Mesenchymal stem cell (in vitro differentiated cells and primary cell): ENCODE data around the gene MKKS.
A peak's percentile ranks its signal among the peaks of the same experiment; 100 is the strongest.

Source experiments
- DNase-seq: peaks from one replicate; pipeline ENCODE4 v3.0.0-alpha.2; 2013
- H2AFZ ChIP-seq: one replicate; pipeline ENCODE4 v1.6.1; 2013; ENCODE audit warnings: low read depth, mild to moderate bottlenecking, control low read depth, inconsistent platforms, low read length, moderate library complexity
- H2AK5ac ChIP-seq: 2 replicates; pipeline ENCODE4 v1.6.1; 2013; ENCODE audit warnings: low read length, moderate library complexity, mild to moderate bottlenecking, inconsistent platforms; ENCODE audit not compliant: severe bottlenecking
- H2BK120ac ChIP-seq: one replicate; pipeline ENCODE4 v1.6.1; 2013; ENCODE audit warnings: low read depth, mild to moderate bottlenecking, inconsistent platforms, low read length, moderate library complexity
- H2BK12ac ChIP-seq, 2 experiments: one replicate each; pipeline ENCODE4 v1.6.1; 2013; ENCODE audit warnings: inconsistent platforms in 2 of 2, low read length in 2 of 2, mild to moderate bottlenecking in 2 of 2, moderate library complexity in 2 of 2, control low read depth in 1 of 2
- H2BK15ac ChIP-seq: one replicate; pipeline ENCODE4 v1.6.1; 2013; ENCODE audit warnings: mild to moderate bottlenecking, low read depth, inconsistent platforms; ENCODE audit not compliant: poor library complexity, severe bottlenecking
- H2BK5ac ChIP-seq: 2 replicates; pipeline ENCODE4 v1.6.1; 2013; ENCODE audit warnings: low read depth, mild to moderate bottlenecking, low read length, control low read depth, inconsistent platforms; ENCODE audit not compliant: poor library complexity, severe bottlenecking
- H3K14ac ChIP-seq, 2 experiments: one replicate each; pipeline ENCODE4 v1.6.1; 2013; ENCODE audit warnings: inconsistent platforms in 2 of 2, low read length in 2 of 2, control low read depth in 1 of 2, mild to moderate bottlenecking in 1 of 2, moderate library complexity in 1 of 2
- H3K18ac ChIP-seq, 2 experiments: one replicate each; pipeline ENCODE4 v1.6.1; 2013; ENCODE audit warnings: inconsistent platforms in 2 of 2, low read length in 2 of 2, control low read depth in 1 of 2, low read depth in 1 of 2, mild to moderate bottlenecking in 1 of 2
- H3K23ac ChIP-seq, 2 experiments: one replicate each; pipeline ENCODE4 v1.6.1; 2013; ENCODE audit warnings: inconsistent platforms in 2 of 2, low read length in 2 of 2, mild to moderate bottlenecking in 2 of 2, moderate library complexity in 2 of 2, control low read depth in 1 of 2
- H3K27ac ChIP-seq: 2 replicates; pipeline ENCODE4 v1.5.1; 2013; ENCODE audit warnings: mild to moderate bottlenecking, moderate library complexity, low read length, control low read depth, inconsistent platforms; ENCODE audit not compliant: poor library complexity, severe bottlenecking
- H3K27me3 ChIP-seq, 2 experiments: 2 replicates each; pipeline versions ENCODE4 v1.6.1 to v1.7.0; 2013; ENCODE audit warnings: low read length in 2 of 2, mild to moderate bottlenecking in 2 of 2, moderate library complexity in 2 of 2, control low read depth in 1 of 2, inconsistent platforms in 1 of 2; ENCODE audit not compliant: control insufficient read depth in 1 of 2, insufficient read depth in 1 of 2
- H3K36me3 ChIP-seq, 2 experiments: 2 replicates each; pipeline versions ENCODE4 v1.6.1 to v1.7.0; 2013; ENCODE audit warnings: low read length in 2 of 2, control low read depth in 1 of 2, inconsistent platforms in 1 of 2, low read depth in 1 of 2, mild to moderate bottlenecking in 1 of 2; ENCODE audit not compliant: insufficient read depth in 2 of 2, control insufficient read depth in 1 of 2
- H3K4ac ChIP-seq, 2 experiments: one replicate each; pipeline ENCODE4 v1.6.1; 2013; ENCODE audit warnings: inconsistent platforms in 2 of 2, low read length in 2 of 2, mild to moderate bottlenecking in 2 of 2, moderate library complexity in 2 of 2, control low read depth in 1 of 2, low read depth in 1 of 2
- H3K4me1 ChIP-seq: 2 replicates; pipeline ENCODE4 v1.6.1; 2013; ENCODE audit warnings: low read depth, low read length, control low read depth; ENCODE audit not compliant: control insufficient read depth, insufficient read depth
- H3K4me2 ChIP-seq: 2 replicates; pipeline ENCODE4 v1.6.1; 2013; ENCODE audit warnings: low read length, mild to moderate bottlenecking, inconsistent platforms; ENCODE audit not compliant: poor library complexity, severe bottlenecking
- H3K4me3 ChIP-seq, 2 experiments: 2 replicates each; pipeline versions ENCODE4 v1.5.1 to v1.7.0; 2013; ENCODE audit warnings: low read length in 2 of 2, mild to moderate bottlenecking in 2 of 2, control low read depth in 1 of 2, low read depth in 1 of 2; ENCODE audit not compliant: insufficient read depth in 1 of 2
- H3K79me1 ChIP-seq: replicated peaks from 2 replicates; pipeline ENCODE4 v1.6.1; 2013; ENCODE audit warnings: mild to moderate bottlenecking, control low read depth, low read length, inconsistent platforms; ENCODE audit not compliant: poor library complexity, severe bottlenecking
- H3K9ac ChIP-seq: 2 replicates; pipeline ENCODE4 v1.7.0; 2013; ENCODE audit warnings: mild to moderate bottlenecking, low read length, moderate library complexity
- H3K9me3 ChIP-seq: 2 replicates; pipeline ENCODE4 v1.7.0; 2013; ENCODE audit warnings: mild to moderate bottlenecking, low read length; ENCODE audit not compliant: control insufficient read depth
- H4K8ac ChIP-seq: one replicate; pipeline ENCODE4 v1.6.1; 2013; ENCODE audit warnings: inconsistent platforms, mild to moderate bottlenecking, low read length, moderate library complexity
- H4K91ac ChIP-seq: one replicate; pipeline ENCODE4 v1.6.1; 2013; ENCODE audit warnings: mild to moderate bottlenecking, low read length, inconsistent platforms
- WGBS: methylation state at CpG from one replicate; pipeline ENCODE4 v1.1.7; 2013; ENCODE audit warnings: mixed read lengths; 5-methylcytosine and 5-hydroxymethylcytosine counted together

The MKKS gene

DNA sequence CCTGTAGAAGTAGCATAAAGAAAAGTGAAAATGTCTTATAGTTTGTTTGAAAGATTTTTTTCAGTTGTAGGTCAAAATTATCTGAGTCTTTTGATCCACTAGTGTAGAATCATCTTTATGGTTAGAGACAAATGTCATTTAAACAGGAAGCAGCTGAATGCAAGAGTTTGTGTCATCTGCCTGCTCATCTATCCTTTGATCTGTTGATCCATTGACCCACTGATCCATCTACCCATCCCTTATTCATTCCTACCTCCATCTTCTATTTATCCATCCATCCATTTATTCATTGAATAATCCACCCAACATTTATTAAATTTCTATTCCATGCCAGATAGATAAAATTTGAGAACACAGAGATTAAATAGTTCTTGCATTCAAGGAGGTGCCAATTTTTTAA lies 62.6 kb downstream of the MKKS start:
- no peak overlapping the region for H2AFZ ChIP-seq
- H3K27me3 ChIP-seq, result no peaks in the 10 kb centered on the region
- no peak overlapping the region for H2AK5ac ChIP-seq
- no peak overlapping the region for H3K27ac ChIP-seq
- H3K23ac ChIP-seq, result no peak overlapping the region
- H2BK5ac ChIP-seq, result no peak overlapping the region
- H4K91ac ChIP-seq, result no peak overlapping the region
- no peaks in the 10 kb centered on the region for H3K9me3 ChIP-seq
- H2BK15ac ChIP-seq, result no peak overlapping the region
- no peak overlapping the region for H3K4me3 ChIP-seq
- no peaks in the 10 kb centered on the region for H3K36me3 ChIP-seq
- no peaks in the 10 kb centered on the region for H3K79me1 ChIP-seq
- peaks cover 2% of the 10 kb centered on the region for H3K4me1 ChIP-seq
- no peak overlapping the region for H3K18ac ChIP-seq
- no peak overlapping the region for H3K4ac ChIP-seq
- no peak overlapping the region for H3K9ac ChIP-seq
- no peak overlapping the region for H4K8ac ChIP-seq
- H2BK120ac ChIP-seq, result no peak overlapping the region
- H3K14ac ChIP-seq, result no peak overlapping the region
- DNase-seq, result no peak
- no peak overlapping the region for H3K4me2 ChIP-seq
- no peak overlapping the region for H2BK12ac ChIP-seq

GRCh38 chr20:10370091-10370887 lies 63.7 kb downstream of the MKKS start:
- WGBS, result 93% methylated on average over 6 of the region's 8 CpGs
- H3K4me1 ChIP-seq, result peaks cover 2% of the 10 kb centered on the region
- peak overlapping the region; percentile 48 for H2BK15ac ChIP-seq
- H3K9me3 ChIP-seq, result no peaks in the 10 kb centered on the region
- no peak overlapping the region for H3K27ac ChIP-seq
- no peak overlapping the region for H4K8ac ChIP-seq
- DNase-seq, result no peak
- H2BK12ac ChIP-seq, result no peak overlapping the region
- no peak overlapping the region for H3K4me3 ChIP-seq
- H3K4ac ChIP-seq, result no peak overlapping the region
- H3K27me3 ChIP-seq, result no peaks in the 10 kb centered on the region
- no peak overlapping the region for H3K14ac ChIP-seq
- no peak overlapping the region for H2BK120ac ChIP-seq
- no peak overlapping the region for H2AK5ac ChIP-seq
- H3K23ac ChIP-seq, result no peak overlapping the region
- H3K18ac ChIP-seq, result no peak overlapping the region
- H3K4me2 ChIP-seq, result no peak overlapping the region
- H3K9ac ChIP-seq, result no peak overlapping the region
- H2BK5ac ChIP-seq, result no peak overlapping the region
- H3K79me1 ChIP-seq, result no peaks in the 10 kb centered on the region
- H2AFZ ChIP-seq, result no peak overlapping the region
- no peak overlapping the region for H4K91ac ChIP-seq
- H3K36me3 ChIP-seq, result no peaks in the 10 kb centered on the region

GRCh38 chr20:10369723-10370090 lies 64.3 kb downstream of the MKKS start:
- DNase-seq, result no peak
- WGBS, result 66% methylated on average over 3 of the region's 4 CpGs

GRCh38 chr20:10368702-10369041 lies 65.3 kb downstream of the MKKS start:
- H3K36me3 ChIP-seq, result no peaks in the 10 kb centered on the region
- no peak overlapping the region for H3K18ac ChIP-seq
- no peak overlapping the region for H4K8ac ChIP-seq
- no peak overlapping the region for H2AK5ac ChIP-seq
- H4K91ac ChIP-seq, result no peak overlapping the region
- 100% methylated on average over 2 of the region's 3 CpGs for WGBS
- H3K27ac ChIP-seq, result no peak overlapping the region
- no peaks in the 10 kb centered on the region for H3K9me3 ChIP-seq
- no peak overlapping the region for H3K4ac ChIP-seq
- DNase-seq, result no peak
- H3K4me1 ChIP-seq, result peaks cover 2% of the 10 kb centered on the region
- no peak overlapping the region for H3K23ac ChIP-seq
- no peak overlapping the region for H3K4me2 ChIP-seq
- no peak overlapping the region for H2AFZ ChIP-seq
- H3K79me1 ChIP-seq, result no peaks in the 10 kb centered on the region
- H2BK15ac ChIP-seq, result no peak overlapping the region
- no peaks in the 10 kb centered on the region for H3K27me3 ChIP-seq
- H2BK120ac ChIP-seq, result no peak overlapping the region
- no peak overlapping the region for H2BK5ac ChIP-seq
- no peak overlapping the region for H3K14ac ChIP-seq
- H2BK12ac ChIP-seq, result no peak overlapping the region
- H3K9ac ChIP-seq, result no peak overlapping the region
- no peak overlapping the region for H3K4me3 ChIP-seq

More at GRCh38 chr20:10369723-10370090, 64.3 kb downstream of the MKKS start:
- H3K4me3 ChIP-seq, result no peak overlapping the region
- H2BK120ac ChIP-seq, result no peak overlapping the region
- H3K4me1 ChIP-seq, result peaks cover 2% of the 10 kb centered on the region
- H3K9ac ChIP-seq, result no peak overlapping the region
- H2AFZ ChIP-seq, result no peak overlapping the region
- H3K14ac ChIP-seq, result no peak overlapping the region
- no peak overlapping the region for H3K27ac ChIP-seq
- H2BK12ac ChIP-seq, result no peak overlapping the region
- H3K18ac ChIP-seq, result no peak overlapping the region
- H3K36me3 ChIP-seq, result no peaks in the 10 kb centered on the region
- no peaks in the 10 kb centered on the region for H3K9me3 ChIP-seq
- no peak overlapping the region for H2BK5ac ChIP-seq
- no peak overlapping the region for H3K4ac ChIP-seq
- no peaks in the 10 kb centered on the region for H3K27me3 ChIP-seq
- no peak overlapping the region for H4K91ac ChIP-seq
- no peak overlapping the region for H3K4me2 ChIP-seq
- no peak overlapping the region for H2AK5ac ChIP-seq
- no peak overlapping the region for H3K23ac ChIP-seq
- no peaks in the 10 kb centered on the region for H3K79me1 ChIP-seq
- no peak overlapping the region for H2BK15ac ChIP-seq
- no peak overlapping the region for H4K8ac ChIP-seq
